HG02938 (cell line): ENCODE results near the gene AQP12B.

Experiments used
- ATAC-seq: cut with Tn5 transposase; IDR thresholded peaks from one replicate; pipeline ENCODE4 v1.9.1; 2021; ENCODE audit warnings: mild to moderate bottlenecking, moderate library complexity; ENCODE audit not compliant: unreplicated experiment

AQP12B gene

GRCh38 chr2:240637116-240637900 lies 45.4 kb downstream of the AQP12B start:
- ATAC-seq = no peak

- no peak for ATAC-seq
Observed at GRCh38 chr2:240636563-240637115, 46.0 kb downstream of the AQP12B start.

- ATAC-seq = no peak
Observed at GRCh38 chr2:240635998-240636547, 46.6 kb downstream of the AQP12B start.

GRCh38 chr2:240635121-240635997 lies 47.3 kb downstream of the AQP12B start:
- ATAC-seq = no peak

GRCh38 chr2:240632306-240632721 lies 50.4 kb downstream of the AQP12B start:
- ATAC-seq = no peak

- ATAC-seq = no peak
Observed at GRCh38 chr2:240631548-240632305, 51.0 kb downstream of the AQP12B start.

GRCh38 chr2:240630771-240631547 lies 51.7 kb downstream of the AQP12B start:
- ATAC-seq = no peak

- ATAC-seq = no peak
Observed at GRCh38 chr2:240629968-240630770, 52.5 kb downstream of the AQP12B start.

GRCh38 chr2:240629619-240629967 lies 53.1 kb downstream of the AQP12B start:
- no peak for ATAC-seq

- ATAC-seq = no peak
Observed at GRCh38 chr2:240628808-240629618, 53.7 kb downstream of the AQP12B start.

GRCh38 chr2:240628507-240628807 lies 54.2 kb downstream of the AQP12B start:
- no peak for ATAC-seq

GRCh38 chr2:240627736-240628506 lies 54.8 kb downstream of the AQP12B start:
- no peak for ATAC-seq

- no peak for ATAC-seq
Observed at GRCh38 chr2:240626531-240627300, 56.0 kb downstream of the AQP12B start.
